Right renal pelvis (tissue), 4 donors: Measurements from ENCODE around the gene RDH5. TPM values are rescaled to one million over a fixed set of nuclear protein-coding genes. Genes with fewer than 3 reads are reported as not detected.

Experiments
- DNase-seq, 4 donors: peaks; one replicate each; pipeline ENCODE4 v3.0.0-alpha.2; 2013; ENCODE audit warnings: low read depth in 4 of 4, low spot score in 3 of 4, missing footprints in 1 of 4
- polyA plus RNA-seq, 4 donors: library from polyadenylated mRNA; unstranded; fragments of 120-200 nt; gene quantifications; one replicate each; pipeline ENCODE4 v1.2.1, GENCODE V29; 2013; ENCODE audit not compliant: insufficient read length in 4 of 4

The RDH5 gene
- polyA plus RNA-seq, result 10 to 100 TPM; 21.5 to 29.6 (median 24.7) TPM

GRCh38 chr12:55720071-55720564 lies at the start of gene RDH5:
TSS of gene RDH5 (plus strand) at chr12:55720393. CDS start at chr12:55721185, 792 bp downstream.
- DNase-seq, result no peak

- no peak for DNase-seq
Measured at GRCh38 chr12:55671746-55672145, 48.4 kb upstream of the RDH5 start.

- no peak for DNase-seq
Measured at GRCh38 chr12:55673638-55674037, 46.6 kb upstream of the RDH5 start.

- no peak for DNase-seq
Measured at GRCh38 chr12:55675666-55676065, 44.5 kb upstream of the RDH5 start.

- no peak for DNase-seq
Measured at GRCh38 chr12:55676707-55677106, 43.5 kb upstream of the RDH5 start.

GRCh38 chr12:55679691-55680090 lies 40.5 kb upstream of the RDH5 start:
- DNase-seq, result no peak

- peak; percentile 39 to 67 (median 55) for DNase-seq
Measured at GRCh38 chr12:55681142-55682077, 38.8 kb upstream of the RDH5 start.

- no peak for DNase-seq
Measured at GRCh38 chr12:55682087-55682796, 38.0 kb upstream of the RDH5 start.

- DNase-seq, result no peak
Measured at GRCh38 chr12:55683676-55684075, 36.5 kb upstream of the RDH5 start.

GRCh38 chr12:55684761-55685370 lies 35.3 kb upstream of the RDH5 start:
- no peak for DNase-seq

- DNase-seq, result no peak
Measured at GRCh38 chr12:55685671-55686070, 34.5 kb upstream of the RDH5 start.

- no peak for DNase-seq
Measured at GRCh38 chr12:55686366-55687010, 33.7 kb upstream of the RDH5 start.

- DNase-seq, result no peak
Measured at GRCh38 chr12:55687746-55688145, 32.4 kb upstream of the RDH5 start.

GRCh38 chr12:55688716-55689655 lies 31.2 kb upstream of the RDH5 start:
- no peak for DNase-seq

GRCh38 chr12:55692631-55693322 lies 27.4 kb upstream of the RDH5 start:
- DNase-seq, result no peak

GRCh38 chr12:55693323-55694187 lies 26.6 kb upstream of the RDH5 start:
- no peak for DNase-seq

GRCh38 chr12:55694188-55694515 lies 26.0 kb upstream of the RDH5 start:
- no peak for DNase-seq

- DNase-seq, result no peak
Measured at GRCh38 chr12:55694651-55695050, 25.5 kb upstream of the RDH5 start.
